Large intestine (tissue), 3 donors: ENCODE measurements around the gene RPL7A. TPM values are rescaled to one million over a fixed set of nuclear protein-coding genes. Genes with fewer than 3 reads are reported as not detected.

Experiments used
- DNase-seq, 2 donors: peaks; one replicate each; pipeline versions ENCODE4 v3.0.0 to v3.0.0-alpha.2; 2013
- H3K27ac ChIP-seq: one replicate; pipeline ENCODE4 v1.5.1; 2013; ENCODE audit warnings: low read length
- H3K27me3 ChIP-seq: 2 replicates; pipeline ENCODE4 v1.6.1; 2013; ENCODE audit warnings: low read length; ENCODE audit not compliant: control insufficient read depth, insufficient read depth
- H3K36me3 ChIP-seq: 2 replicates; pipeline ENCODE4 v1.6.1; 2013; ENCODE audit warnings: low read length; ENCODE audit not compliant: control insufficient read depth, insufficient read depth
- H3K4me1 ChIP-seq: one replicate; pipeline ENCODE4 v1.6.1; 2013; ENCODE audit warnings: low read length; ENCODE audit not compliant: control insufficient read depth, insufficient read depth
- H3K4me3 ChIP-seq: one replicate; pipeline ENCODE4 v1.5.1; 2013; ENCODE audit warnings: low read length
- H3K9me3 ChIP-seq: one replicate; pipeline ENCODE4 v1.6.1; 2013; ENCODE audit warnings: mild to moderate bottlenecking, low read depth, low read length, moderate library complexity; ENCODE audit not compliant: control insufficient read depth
- WGBS: methylation state at CpG from one replicate; pipeline ENCODE4 v1.1.5; 2013; ENCODE audit warnings: low lambda C conversion rate; ENCODE audit not compliant: insufficient coverage; 5-methylcytosine and 5-hydroxymethylcytosine counted together
- polyA plus RNA-seq: library from polyadenylated mRNA; unstranded; fragments of 120-200 nt; gene quantifications from one replicate; pipeline ENCODE4 v1.2.1, GENCODE V29; 2013

RPL7A gene
- polyA plus RNA-seq, 1 donor, result 2,688 TPM

DNA sequence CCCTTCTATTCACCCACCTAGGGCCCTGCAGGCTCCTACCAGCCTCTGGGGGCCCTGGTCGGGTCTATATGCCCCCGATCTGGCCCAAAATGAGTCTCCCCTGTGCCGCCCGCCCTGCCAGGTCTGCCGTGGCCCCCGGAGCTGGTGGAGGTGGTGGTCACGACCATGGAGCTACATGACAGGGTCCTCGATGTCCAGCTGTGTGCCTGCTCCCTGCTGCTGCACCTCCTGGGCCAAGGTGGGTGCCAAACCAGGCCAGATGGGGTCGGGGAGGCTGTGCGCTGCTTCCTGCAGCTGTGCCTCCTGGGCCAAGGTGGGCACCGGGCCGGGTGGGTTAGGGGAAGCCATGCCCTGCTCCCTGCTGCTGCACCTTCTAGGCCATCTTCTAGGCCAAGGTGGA is 52.3 kb downstream of the RPL7A start:
- Histone ChIP-seq H3K27me3 (peaks cover 13% of the 10 kb centered on the region), H3K4me3 (no peak overlapping the region), H3K36me3 (peaks cover 20% of the 10 kb centered on the region), H3K4me1 (peaks cover 6% of the 10 kb centered on the region), H3K27ac (no peak overlapping the region), H3K9me3 (no peaks in the 10 kb centered on the region)
- no peak for DNase-seq
- WGBS, result no CpG with 5 or more reads among the region's 12 CpGs

Other genes starting within 250 kb of the RPL7A start
- 43.8 TPM for gene RALGDS, start 227.0 kb upstream of the RPL7A start, polyA plus RNA-seq
- gene GBGT1, start 184.3 kb upstream of the RPL7A start, polyA plus RNA-seq, result 8.7 TPM
- gene OBP2B, start 139.0 kb upstream of the RPL7A start, polyA plus RNA-seq, result not detected
- gene ABO, start 73.0 kb upstream of the RPL7A start, polyA plus RNA-seq, result 19.6 TPM
- 41.8 TPM for gene SURF6, start 12.0 kb upstream of the RPL7A start, polyA plus RNA-seq
- 20.2 TPM for gene MED22, start 87 bp upstream of the RPL7A start, polyA plus RNA-seq
- 32.5 TPM for gene SURF1, start 8.3 kb downstream of the RPL7A start, polyA plus RNA-seq
- 16.3 TPM for gene SURF2, start 8.3 kb downstream of the RPL7A start, polyA plus RNA-seq
- gene SURF4, start 27.8 kb downstream of the RPL7A start, polyA plus RNA-seq, result 232 TPM
- 2.4 TPM for gene STKLD1, start 28.1 kb downstream of the RPL7A start, polyA plus RNA-seq
- gene REXO4, start 69.8 kb downstream of the RPL7A start, polyA plus RNA-seq, result 23.6 TPM
- gene ADAMTS13, start 74.1 kb downstream of the RPL7A start, polyA plus RNA-seq, result 10.4 TPM
- gene CACFD1, start 111.8 kb downstream of the RPL7A start, polyA plus RNA-seq, result 27.3 TPM
- gene SLC2A6, start 130.9 kb downstream of the RPL7A start, polyA plus RNA-seq, result 1.7 TPM
- gene MYMK, start 176.7 kb downstream of the RPL7A start, polyA plus RNA-seq, result 0.13 TPM
- 0.69 TPM for gene ADAMTSL2, start 186.5 kb downstream of the RPL7A start, polyA plus RNA-seq